Measurements from ENCODE around the gene TESPA1. TPM values are rescaled to one million over a fixed set of nuclear protein-coding genes. Genes with fewer than 3 reads are reported as not detected.
"Not testable (repeated sequence)": the region's sequence is repeated elsewhere in the genome, so short reads cannot be mapped to it uniquely, and the experiment has no call there.

TESPA1 gene
- total and polyA plus RNA-seq, 2 of the 4 experiments (the other 2 are of a cell fraction): not detected

- BruUV-seq (replicated peaks); H3K9me3 ChIP-seq (ENCODE audit: control insufficient read depth, insufficient read depth, low read length); H3K27ac ChIP-seq (ENCODE audit: insufficient read depth, low read length); H2BK20ac ChIP-seq (ENCODE audit: low read depth, low read length); intact Hi-C loops (cut with micrococcal nuclease); POLR2A ChIA-PET (ENCODE audit: unreplicated experiment); H2AK5ac ChIP-seq (ENCODE audit: low read depth, low read length); H2AFZ ChIP-seq (replicated peaks; ENCODE audit: low read length, poor library complexity); H3K9me1 ChIP-seq (ENCODE audit: insufficient read depth, low read length); H2BK5ac ChIP-seq (ENCODE audit: low read depth, low read length, poor library complexity, severe bottlenecking); H3K79me1 ChIP-seq (ENCODE audit: low read depth in 1 of 2, low read length in 2 of 2); H3K4me1 ChIP-seq (ENCODE audit: control insufficient read depth, insufficient read depth, low read length); DNase-seq; H3K36me3 ChIP-seq (ENCODE audit: control insufficient read depth, insufficient read depth, low read length); H2BK120ac ChIP-seq (ENCODE audit: low read depth, low read length); H2AK9ac ChIP-seq (replicated peaks; ENCODE audit: low read depth, low read length, poor library complexity); H3K56ac ChIP-seq (ENCODE audit: extremely low read depth, insufficient read depth, low read length); H4K20me1 ChIP-seq (ENCODE audit: insufficient read depth, low read length); in situ Hi-C loops (cut with MboI; ENCODE audit: low sequenced_read_pairs); CTCF ChIA-PET; H4K8ac ChIP-seq (ENCODE audit: low read depth in 2 of 2, low read length in 2 of 2); H3K23ac ChIP-seq (ENCODE audit: low read depth, low read length); H3K18ac ChIP-seq (ENCODE audit: low read depth, low read length); H4K5ac ChIP-seq (ENCODE audit: low read depth, low read length); H3K4me2 ChIP-seq (ENCODE audit: low read depth, low read length); H3K4ac ChIP-seq (ENCODE audit: low read depth, low read length); dilution Hi-C loops (cut with HindIII; ENCODE audit: low sequenced_read_pairs, unreplicated experiment); H3K27me3 ChIP-seq (ENCODE audit: control insufficient read depth, insufficient read depth, low read length); H3K14ac ChIP-seq (replicated peaks; ENCODE audit: low read depth, low read length); H3K9ac ChIP-seq (ENCODE audit: low read depth, low read length); H3K4me3 ChIP-seq (ENCODE audit: insufficient read depth, low read depth, low read length); H2BK15ac ChIP-seq (ENCODE audit: low read depth, low read length); H4K91ac ChIP-seq (ENCODE audit: insufficient read depth, low read depth, low read length); ATAC-seq (ENCODE audit: low read depth): not testable (repeated sequence)
- TF ChIP-seq MAFK (IDR thresholded peaks at IDR 0.05; ENCODE audit: low read depth, low read length): peak; percentile 87
- WGBS, 2 experiments (ENCODE audit: extremely low coverage in 2 of 2, insufficient read length in 1 of 2): no CpG with 5 or more reads among the region's 4 CpGs
Measured at GRCh38 chr12:54943292-54943691, 41.3 kb downstream of the TESPA1 start.

Measured in IMR-90 (cell line).